Measurements from ENCODE around the gene PRAMEF1.
"Not testable (repeated sequence)": the region's sequence is repeated elsewhere in the genome, so short reads cannot be mapped to it uniquely, and the experiment has no call there.

The PRAMEF1 gene

GRCh38 chr1:12776801-12777557 is 14.2 kb upstream of the PRAMEF1 start:
- no peak for DNase-seq (ENCODE audit: low read depth)

GRCh38 chr1:12778061-12778460 is 13.1 kb upstream of the PRAMEF1 start:
- no peak for DNase-seq (ENCODE audit: low read depth)

DNA sequence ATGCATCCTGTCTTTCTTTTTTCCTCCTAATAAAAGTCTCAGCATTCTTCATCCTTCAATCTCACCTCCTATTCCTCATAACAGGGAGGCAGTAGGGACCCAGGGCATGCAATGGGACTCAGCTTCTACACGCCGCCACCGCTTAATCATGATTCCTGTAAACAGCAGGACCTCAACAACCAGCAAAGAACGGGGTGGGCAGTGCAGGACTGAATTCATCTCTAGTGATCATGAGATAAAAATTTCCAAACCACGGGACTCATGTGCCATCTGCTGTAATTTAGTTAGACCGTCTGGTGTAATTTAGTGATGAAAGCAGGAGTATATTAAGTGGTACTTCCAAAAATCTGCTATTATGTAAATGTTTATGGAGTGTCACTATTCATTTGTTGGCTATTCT is 12.3 kb upstream of the PRAMEF1 start:
- no peak for DNase-seq (ENCODE audit: low read depth)

DNA sequence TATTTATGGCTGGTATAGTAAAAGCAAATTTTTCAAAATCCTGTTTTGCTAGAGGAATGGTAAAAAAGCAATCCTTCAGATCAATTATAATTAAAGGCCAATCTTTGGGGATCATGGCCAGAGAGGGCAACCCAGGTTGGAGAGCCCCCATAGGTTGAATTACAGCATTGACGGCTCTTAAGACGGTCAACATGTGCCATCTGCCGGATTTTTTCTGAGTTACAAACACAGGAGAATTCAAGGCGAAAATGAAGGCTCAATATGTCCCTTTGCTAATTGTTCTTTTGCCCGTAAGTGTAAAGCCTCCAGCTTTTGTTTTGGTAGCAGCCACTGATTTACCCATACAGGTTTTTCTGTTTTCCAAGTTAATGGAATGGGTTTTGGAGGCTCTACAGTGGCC is 9.7 kb upstream of the PRAMEF1 start:
- not testable (repeated sequence) for DNase-seq (ENCODE audit: low read depth)

DNA sequence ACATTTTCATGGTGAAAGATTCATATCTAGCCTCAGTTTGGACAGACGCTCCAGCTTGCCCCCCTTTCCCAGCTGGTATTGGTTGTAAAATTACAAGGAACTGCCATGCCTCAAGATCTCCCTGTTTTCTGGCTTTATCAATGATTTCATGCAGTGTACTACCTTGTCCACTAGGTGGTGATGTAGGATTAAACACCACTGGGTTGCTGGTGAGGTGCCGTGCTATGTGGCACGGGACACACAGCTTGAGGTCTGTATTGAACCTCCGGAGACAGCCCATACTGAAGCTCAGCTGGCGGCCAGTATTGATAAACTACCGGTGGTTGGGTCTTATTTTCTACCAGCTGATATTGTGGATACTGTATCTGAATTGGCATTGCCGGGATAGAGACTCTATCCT is 7.4 kb upstream of the PRAMEF1 start:
- peak; percentile 3 for DNase-seq (ENCODE audit: low read depth)

- DNase-seq (ENCODE audit: low read depth): not testable (repeated sequence)
Observed at GRCh38 chr1:12784729-12785128, 6.5 kb upstream of the PRAMEF1 start.

DNA sequence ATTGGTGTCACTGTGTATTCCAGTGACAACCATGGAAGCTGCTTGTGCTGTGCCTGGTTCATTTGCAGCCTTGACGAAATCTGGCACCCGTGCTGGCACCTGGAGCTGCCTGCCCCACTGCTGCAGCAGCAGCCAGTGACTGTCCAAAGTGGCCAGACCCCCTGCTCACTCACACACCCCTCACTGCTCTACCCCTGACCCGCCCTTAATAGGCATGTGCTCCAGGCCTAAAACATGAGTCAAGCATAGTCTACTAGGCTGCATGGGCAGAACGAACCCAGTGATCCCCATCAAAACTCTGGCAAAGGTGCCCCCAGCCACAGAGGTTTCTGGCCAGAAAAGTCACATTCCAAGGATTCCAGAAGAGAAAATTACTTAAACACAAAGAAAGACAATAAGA is 7.7 kb downstream of the PRAMEF1 start:
- no peak for DNase-seq (ENCODE audit: low read depth)

DNA sequence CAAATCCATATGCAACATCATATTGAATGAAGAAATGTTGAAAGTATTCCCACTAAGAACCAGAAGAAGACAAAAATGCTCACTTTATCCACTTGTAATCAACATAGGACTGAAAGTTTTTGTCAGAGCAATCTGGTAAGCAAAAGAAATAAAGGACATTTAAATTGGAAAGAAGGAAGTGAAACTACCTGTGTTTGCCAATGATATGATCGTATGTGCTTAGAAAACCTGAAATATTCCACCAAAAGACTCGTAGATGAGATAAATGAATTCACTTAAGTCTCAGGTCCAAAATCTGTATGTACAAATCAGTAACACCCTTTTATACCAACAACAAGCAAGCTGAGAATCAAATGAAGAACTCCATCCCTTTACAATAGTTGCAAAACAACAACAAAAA is 8.5 kb downstream of the PRAMEF1 start:
- no peak for DNase-seq (ENCODE audit: low read depth)

GRCh38 chr1:12809933-12810332 is 18.7 kb downstream of the PRAMEF1 start:
- no peak for DNase-seq (ENCODE audit: low read depth)

DNA sequence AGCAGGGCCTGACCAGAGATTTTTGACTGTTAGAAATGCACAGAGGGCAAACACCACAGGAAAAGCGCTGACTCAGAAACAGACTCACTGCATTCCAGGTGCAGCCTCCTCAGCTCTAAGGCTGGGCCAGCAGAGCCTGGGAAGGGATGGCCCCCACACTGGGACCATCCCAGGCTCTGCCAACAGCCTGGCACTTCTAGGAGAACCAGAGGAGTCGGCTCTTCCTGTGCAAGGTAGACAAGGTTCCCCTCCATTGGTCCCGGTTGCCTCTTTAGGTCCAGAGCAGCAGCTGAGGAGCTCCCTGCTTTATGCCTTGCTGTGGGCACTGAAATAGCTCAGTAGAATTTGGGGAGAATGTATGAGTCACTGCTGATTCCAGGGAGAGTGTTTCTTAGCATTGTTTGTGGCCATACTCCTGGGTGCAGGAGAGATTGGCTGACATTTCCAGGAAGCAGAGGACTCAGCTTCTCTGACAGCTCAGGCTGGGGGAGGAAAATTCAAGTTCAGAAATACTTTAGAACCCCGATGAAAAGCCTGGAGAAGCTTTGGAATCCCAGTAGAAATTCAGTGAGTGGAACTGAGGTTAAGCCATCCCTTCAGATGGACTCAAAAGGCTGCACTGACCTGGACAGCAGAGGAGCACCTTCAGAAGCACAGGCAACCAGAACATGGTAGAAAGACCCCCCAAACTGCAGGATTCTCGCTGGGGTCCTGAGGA is 19.7 kb downstream of the PRAMEF1 start:
- DNase-seq (ENCODE audit: low read depth): no peak

- no peak for DNase-seq (ENCODE audit: low read depth)
Observed at GRCh38 chr1:12811409-12811784, 20.2 kb downstream of the PRAMEF1 start.

- not testable (repeated sequence) for DNase-seq (ENCODE audit: low read depth)
Observed at GRCh38 chr1:12819061-12819460, 27.9 kb downstream of the PRAMEF1 start.

GRCh38 chr1:12831310-12831709 is 40.1 kb downstream of the PRAMEF1 start, which contains the start of gene PRAMEF11:
Gene PRAMEF11, minus strand, starts transcription at chr1:12831410. Its CDS starts 2,621 bp downstream, at chr1:12828789.
- not testable (repeated sequence) for DNase-seq (ENCODE audit: low read depth)

DNA sequence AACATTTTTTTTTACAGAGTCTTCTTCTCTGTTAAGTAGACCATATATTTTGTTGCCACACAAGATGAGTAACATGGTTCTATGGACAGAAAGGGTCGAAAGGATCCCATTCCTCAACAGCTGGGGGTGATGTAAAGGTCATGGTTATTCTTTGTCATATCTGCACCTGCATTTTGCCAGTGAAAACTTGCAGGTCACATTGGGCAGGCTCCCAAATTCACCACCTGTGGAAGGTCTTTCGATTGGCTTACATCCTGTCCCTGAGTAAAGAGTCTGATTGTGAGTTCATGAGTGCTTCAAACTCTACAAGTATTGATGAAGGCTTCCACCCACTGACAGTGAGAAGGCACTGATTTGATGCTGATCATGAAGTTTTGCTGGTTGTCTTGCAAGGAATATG is 42.1 kb downstream of the PRAMEF1 start:
- not testable (repeated sequence) for DNase-seq (ENCODE audit: low read depth)

All from CMK (cell line).